Sigmoid colon (tissue), 7 donors: ENCODE results near the gene RELN. TPM values are rescaled to one million over a fixed set of nuclear protein-coding genes. Genes with fewer than 3 reads are reported as not detected.

Experiments used
- DNase-seq: peaks from one replicate; pipeline ENCODE4 v3.0.0-alpha.2; 2019
- H3K27ac ChIP-seq, 4 donors: fragments of 200-600 bp; sonication (generic); one replicate each; pipeline ENCODE4 v1.5.1; 2016 to 2019; ENCODE audit warnings: mild to moderate bottlenecking in 1 of 4
- H3K27me3 ChIP-seq, 3 donors: fragments of 200-600 bp; sonication (generic); one replicate each; pipeline ENCODE4 v1.5.1; 2019; ENCODE audit warnings: mild to moderate bottlenecking in 1 of 3
- H3K36me3 ChIP-seq, 4 donors: fragments of 200-600 bp; sonication (generic); one replicate each; pipeline ENCODE4 v1.5.1; 2016 to 2019
- H3K4me1 ChIP-seq, 4 donors: fragments of 200-600 bp; sonication (generic); one replicate each; pipeline ENCODE4 v1.5.1; 2017 to 2019
- H3K4me3 ChIP-seq, 4 donors: fragments of 200-600 bp; sonication (generic); one replicate each; pipeline ENCODE4 v1.5.1; 2017 to 2019; ENCODE audit warnings: mild to moderate bottlenecking in 2 of 4, moderate library complexity in 1 of 4
- H3K9me3 ChIP-seq, 4 donors: fragments of 200-600 bp in 3 of 4; sonication (generic) in 3 of 4; one replicate each; pipeline versions ENCODE4 v1.5.1 to v1.6.1; 2013 to 2019
- EP300 ChIP-seq, 4 donors: sonication (generic); formaldehyde crosslinking; IDR thresholded peaks; one replicate each; pipeline ENCODE4 v1.6.1; 2017; ENCODE audit warnings: antibody characterized with exemption in 4 of 4
- POLR2A ChIP-seq, 2 donors: fragments of 450-650 bp; IDR thresholded peaks; one replicate each; pipeline ENCODE4 v1.6.1; 2016; ENCODE audit warnings: antibody characterized with exemption in 2 of 2, mild to moderate bottlenecking in 2 of 2, moderate library complexity in 2 of 2
- POLR2AphosphoS5 ChIP-seq, 4 donors: sonication (generic); formaldehyde crosslinking; IDR thresholded peaks; one replicate each; pipeline ENCODE4 v1.6.1; 2017; ENCODE audit warnings: antibody characterized with exemption in 4 of 4
- WGBS, 2 donors: extraction: QIAGEN DNeasy Blood & Tissue Kit; methylation state at CpG; one replicate each; pipeline ENCODE4 v1.1.7; 2013; 5-methylcytosine and 5-hydroxymethylcytosine counted together
- intact Hi-C: fragments of 100-400 bp; cut with DNase I; formaldehyde crosslinking; loops from one replicate; pipeline ENCODE4 v1.15.1; 2023
- polyA plus RNA-seq, 3 donors: library from polyadenylated mRNA; stranded (reverse); fragments of 200-250 nt; gene quantifications; one replicate each; pipeline ENCODE4 v1.2.3, GENCODE V29; 2013
- total RNA-seq, 4 donors: library from RNA; depleted of rRNA; stranded (reverse); fragments of >200 nt; gene quantifications; one replicate each; pipeline ENCODE4 v1.1.0, GENCODE V29; 2016
- TF ChIP-seq, protein P1 (sequence below), 4 experiments: fragments of 450-650 bp in 3 of 4; fragments of 200-600 bp in 1 of 4; IDR thresholded peaks; one replicate each; pipeline ENCODE4 v1.5.1; 2016 to 2019; ENCODE audit warnings: antibody characterized with exemption in 4 of 4, mild to moderate bottlenecking in 3 of 4, moderate library complexity in 2 of 4
- donor health status: healthy with polysubstance abuse.
- donor health status: Bipolar disorder and iron deficiency.
- donor health status: healthy.

Gene RELN
- total and polyA plus RNA-seq, 7 donors, result under 0.01 to 9.2 (median 4.3) TPM; not detected in 1

DNA sequence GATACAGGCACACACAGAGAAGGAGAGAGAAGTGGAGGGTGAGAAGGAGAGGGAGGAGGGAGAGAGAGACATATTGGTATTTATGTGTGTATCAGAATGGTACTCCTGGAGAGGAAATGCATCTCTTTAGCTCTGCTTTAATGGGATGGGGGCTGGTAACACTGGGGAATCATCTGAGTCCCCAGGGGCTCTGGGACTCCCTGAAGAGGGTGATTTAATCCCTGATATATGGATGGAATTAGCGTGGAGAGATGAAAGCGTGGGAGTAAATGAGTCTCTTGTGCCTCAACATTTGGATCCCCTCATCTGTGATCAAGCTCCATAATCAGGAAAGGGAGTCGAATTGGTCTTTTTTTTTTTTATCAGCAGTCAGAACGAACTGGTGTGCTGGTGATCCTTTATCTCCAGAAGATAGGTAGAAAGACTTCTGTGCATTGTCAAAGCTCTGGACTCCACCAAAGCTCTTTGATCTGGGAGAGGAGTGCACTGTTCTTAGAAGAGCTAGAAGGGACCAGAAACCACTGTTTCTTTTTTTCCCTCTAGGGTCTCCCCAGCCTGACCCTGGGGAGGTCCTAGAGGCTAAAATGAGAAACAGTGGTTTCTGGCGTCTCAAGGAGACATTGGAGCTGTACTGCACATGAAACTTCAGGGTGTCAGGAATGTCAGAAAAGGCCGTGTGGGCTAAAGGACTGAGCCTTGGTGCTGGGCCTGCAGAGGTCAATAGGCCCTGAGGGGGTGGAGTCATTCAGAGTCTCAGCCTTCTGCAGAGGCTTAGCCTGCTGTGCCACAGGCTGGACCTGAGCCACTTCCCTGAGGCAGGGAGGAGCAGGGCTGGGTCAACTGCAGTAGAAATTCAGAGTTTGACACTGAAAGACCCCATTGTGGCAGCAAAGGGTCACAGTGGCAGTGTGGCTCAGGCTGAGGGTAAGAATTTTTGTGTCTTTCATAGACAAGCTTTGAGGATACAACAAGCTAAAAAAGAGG lies 309.0 kb downstream of the RELN start:
- Histone ChIP-seq H3K36me3 (no peaks in the 10 kb centered on the region), H3K4me1 (no peaks in the 10 kb centered on the region), H3K4me3 (no peak overlapping the region), H3K27me3 (no peaks in the 10 kb centered on the region), H3K9me3 (no peaks in the 10 kb centered on the region), H3K27ac (no peak overlapping the region)
- intact Hi-C loops, result no loop called here
- DNase-seq, result no peak
- TF ChIP-seq POLR2A (IDR thresholded peaks at IDR 0.05) (no peak), POLR2AphosphoS5 (IDR thresholded peaks at IDR 0.05) (no peak), EP300 (IDR thresholded peaks at IDR 0.05) (no peak)
- TF ChIP-seq, protein P1, sequence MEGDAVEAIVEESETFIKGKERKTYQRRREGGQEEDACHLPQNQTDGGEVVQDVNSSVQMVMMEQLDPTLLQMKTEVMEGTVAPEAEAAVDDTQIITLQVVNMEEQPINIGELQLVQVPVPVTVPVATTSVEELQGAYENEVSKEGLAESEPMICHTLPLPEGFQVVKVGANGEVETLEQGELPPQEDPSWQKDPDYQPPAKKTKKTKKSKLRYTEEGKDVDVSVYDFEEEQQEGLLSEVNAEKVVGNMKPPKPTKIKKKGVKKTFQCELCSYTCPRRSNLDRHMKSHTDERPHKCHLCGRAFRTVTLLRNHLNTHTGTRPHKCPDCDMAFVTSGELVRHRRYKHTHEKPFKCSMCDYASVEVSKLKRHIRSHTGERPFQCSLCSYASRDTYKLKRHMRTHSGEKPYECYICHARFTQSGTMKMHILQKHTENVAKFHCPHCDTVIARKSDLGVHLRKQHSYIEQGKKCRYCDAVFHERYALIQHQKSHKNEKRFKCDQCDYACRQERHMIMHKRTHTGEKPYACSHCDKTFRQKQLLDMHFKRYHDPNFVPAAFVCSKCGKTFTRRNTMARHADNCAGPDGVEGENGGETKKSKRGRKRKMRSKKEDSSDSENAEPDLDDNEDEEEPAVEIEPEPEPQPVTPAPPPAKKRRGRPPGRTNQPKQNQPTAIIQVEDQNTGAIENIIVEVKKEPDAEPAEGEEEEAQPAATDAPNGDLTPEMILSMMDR (IDR thresholded peaks at IDR 0.05), result no peak
- 68 to 75% methylated on average over 6 of the region's 6 CpGs for whole genome bisulfite sequencing, 2 donors

DNA sequence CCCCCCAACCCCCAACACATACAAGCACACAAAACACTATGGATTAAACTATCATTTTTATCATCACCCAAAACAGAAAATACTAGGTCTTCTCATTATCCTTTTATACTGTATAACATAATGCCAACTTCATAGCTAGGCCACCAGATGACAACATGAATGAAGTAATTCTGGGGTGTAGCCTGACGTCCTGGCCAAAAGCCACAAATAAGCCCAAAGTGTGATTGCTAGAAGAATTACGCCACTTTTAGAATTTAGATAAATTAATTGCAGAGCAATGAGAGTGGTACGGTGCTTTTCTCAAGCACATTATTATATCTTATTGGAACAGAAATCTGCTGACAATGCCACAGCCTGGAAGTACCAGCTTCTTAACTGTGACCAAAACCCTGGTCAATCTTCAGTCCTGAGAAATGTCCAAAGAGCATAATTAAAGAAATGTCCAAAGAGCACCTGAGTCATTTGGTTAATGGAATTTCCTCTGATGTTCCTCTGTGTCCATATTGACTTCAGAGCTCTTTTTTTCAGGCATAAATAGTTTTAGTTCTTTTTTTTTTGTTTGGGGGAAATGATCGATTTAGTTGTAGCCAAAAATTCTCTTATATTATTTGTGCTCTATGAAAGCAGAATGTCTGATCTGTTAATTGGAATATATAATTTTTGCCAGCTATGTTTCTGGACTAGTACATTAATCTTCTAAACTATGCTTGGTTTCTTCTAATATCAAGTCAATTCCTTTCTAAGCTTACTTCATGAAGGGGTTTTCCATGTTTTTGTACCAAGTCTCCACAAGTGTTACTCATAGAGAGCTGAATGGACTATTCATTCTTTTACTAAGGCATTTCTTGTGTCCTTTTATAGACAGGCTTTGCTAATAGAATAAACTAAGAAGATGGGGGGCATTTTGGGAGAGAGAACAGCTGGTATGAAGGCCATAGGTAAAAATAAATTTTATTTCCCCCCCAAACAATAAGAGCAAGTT lies 310.0 kb downstream of the RELN start:
- 88 to 90% methylated on average over 4 of the region's 4 CpGs for WGBS, 2 donors
- H3K4me1 ChIP-seq, result no peaks in the 10 kb centered on the region
- TF ChIP-seq EP300 (IDR thresholded peaks at IDR 0.05) (no peak), POLR2AphosphoS5 (IDR thresholded peaks at IDR 0.05) (no peak), POLR2A (IDR thresholded peaks at IDR 0.05) (no peak)
- TF ChIP-seq, protein P1 (IDR thresholded peaks at IDR 0.05), result no peak
- intact Hi-C loops, result no loop called here
- no peaks in the 10 kb centered on the region for H3K27me3 ChIP-seq
- no peaks in the 10 kb centered on the region for H3K9me3 ChIP-seq
- H3K4me3 ChIP-seq, result no peak overlapping the region
- no peak overlapping the region for H3K27ac ChIP-seq
- H3K36me3 ChIP-seq, result no peaks in the 10 kb centered on the region
- no peak for DNase-seq

DNA sequence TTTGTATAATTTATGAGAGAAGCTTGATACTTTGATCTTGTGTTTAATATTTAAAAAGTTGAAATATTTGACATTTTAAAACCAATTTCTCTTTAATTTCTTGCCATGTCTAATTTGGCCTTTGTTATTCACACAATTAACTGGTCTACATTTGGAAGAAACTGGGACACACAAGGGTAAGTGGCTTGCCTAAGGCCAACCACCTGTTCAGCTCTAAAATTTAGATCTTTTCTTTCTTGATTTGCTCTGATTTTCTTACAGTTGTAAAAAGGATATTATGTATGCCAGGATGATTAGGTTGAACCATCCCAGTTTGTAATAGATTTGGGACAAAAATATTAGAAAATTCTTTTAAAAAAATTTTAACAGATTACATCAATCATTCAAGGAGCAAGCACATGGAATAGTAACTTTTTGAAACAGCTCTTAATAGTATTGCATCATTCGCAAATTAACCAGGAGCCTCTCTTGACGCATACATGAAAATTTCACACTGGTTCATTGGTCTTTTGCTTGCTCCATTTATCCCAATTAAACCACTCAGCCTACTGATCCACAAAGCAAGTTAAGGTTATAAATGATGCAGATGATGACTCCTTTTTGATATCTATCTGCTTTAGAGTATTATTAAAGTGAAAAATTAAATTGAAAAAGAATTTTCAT lies 321.0 kb downstream of the RELN start:
- Histone ChIP-seq H3K4me3 (no peak overlapping the region), H3K27ac (no peak overlapping the region), H3K9me3 (no peaks in the 10 kb centered on the region), H3K4me1 (no peaks in the 10 kb centered on the region), H3K27me3 (peaks cover 0 to 5% (median 0%) of the 10 kb centered on the region in 3 donors), H3K36me3 (no peaks in the 10 kb centered on the region)
- TF ChIP-seq EP300 (IDR thresholded peaks at IDR 0.05) (no peak), POLR2A (IDR thresholded peaks at IDR 0.05) (no peak), POLR2AphosphoS5 (IDR thresholded peaks at IDR 0.05) (no peak)
- TF ChIP-seq, protein P1 (IDR thresholded peaks at IDR 0.05), result no peak
- WGBS, 2 donors, result 91 to 95% methylated on average over 2 of the region's 2 CpGs
- intact Hi-C loops, result no loop called here
- no peak for DNase-seq

DNA sequence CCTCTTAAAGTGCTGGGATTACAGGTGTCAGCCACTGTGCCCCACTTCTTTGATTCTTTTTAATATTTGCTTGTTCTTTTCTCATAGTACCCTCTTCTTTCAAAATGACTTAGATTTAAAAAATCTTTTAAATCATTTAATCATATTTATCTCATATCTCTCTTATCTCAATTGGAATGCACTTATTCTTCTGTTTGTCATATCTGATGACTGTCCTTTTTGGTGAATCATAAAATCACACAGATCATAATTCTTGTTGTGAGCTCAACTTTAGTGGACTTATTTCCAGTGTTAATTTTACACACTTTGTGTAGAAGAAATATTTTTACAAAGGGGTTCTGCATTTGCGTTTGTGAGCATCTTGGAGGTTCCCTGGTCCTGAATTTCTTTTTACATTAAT lies 323.1 kb downstream of the RELN start:
- no peaks in the 10 kb centered on the region for H3K36me3 ChIP-seq
- no peak overlapping the region for H3K4me3 ChIP-seq
- 87 to 94% methylated on average over 1 of the region's 1 CpG for WGBS, 2 donors
- H3K27ac ChIP-seq, result no peak overlapping the region
- TF ChIP-seq POLR2AphosphoS5 (IDR thresholded peaks at IDR 0.05), result no peak
- TF ChIP-seq EP300 (IDR thresholded peaks at IDR 0.05), result no peak
- TF ChIP-seq POLR2A (IDR thresholded peaks at IDR 0.05), result no peak
- TF ChIP-seq, protein P1 (IDR thresholded peaks at IDR 0.05), result no peak
- no peaks in the 10 kb centered on the region for H3K4me1 ChIP-seq
- no peaks in the 10 kb centered on the region for H3K9me3 ChIP-seq
- intact Hi-C loops, result no loop called here
- DNase-seq, result no peak
- H3K27me3 ChIP-seq, result peaks cover 0 to 5% (median 0%) of the 10 kb centered on the region in 3 donors
